NCI-H146 (cell line): ENCODE results near the gene UBE2QL1.

ENCODE experiments used
- DNase-seq: peaks from one replicate; lab custom pipeline; 2025; lab: John Stamatoyannopoulos, UW

Gene UBE2QL1

GRCh38 chr5:6455571-6456200, 7.0 kb downstream of the UBE2QL1 start:
- DNase-seq: no peak

GRCh38 chr5:6456766-6457370, 8.2 kb downstream of the UBE2QL1 start:
- no peak for DNase-seq

- no peak for DNase-seq
These were observed 8.9 kb downstream of the UBE2QL1 start for GRCh38 chr5:6457592-6457991.

- no peak for DNase-seq
These were observed 10.2 kb downstream of the UBE2QL1 start for GRCh38 chr5:6458833-6459232.

- no peak for DNase-seq
These were observed 11.2 kb downstream of the UBE2QL1 start for GRCh38 chr5:6459896-6460295.

- DNase-seq: no peak
These were observed 12.3 kb downstream of the UBE2QL1 start for GRCh38 chr5:6461006-6461405.

GRCh38 chr5:6461793-6462650, 13.4 kb downstream of the UBE2QL1 start:
- no peak for DNase-seq

GRCh38 chr5:6462671-6463070, 14.0 kb downstream of the UBE2QL1 start:
- DNase-seq: no peak

GRCh38 chr5:6464441-6464840, 15.8 kb downstream of the UBE2QL1 start:
- DNase-seq: no peak

GRCh38 chr5:6465831-6466790, 17.5 kb downstream of the UBE2QL1 start:
- no peak for DNase-seq

GRCh38 chr5:6466975-6467567, 18.4 kb downstream of the UBE2QL1 start:
- DNase-seq: no peak

- DNase-seq: no peak
These were observed 18.9 kb downstream of the UBE2QL1 start for GRCh38 chr5:6467591-6467990.

- DNase-seq: no peak
These were observed 19.4 kb downstream of the UBE2QL1 start for GRCh38 chr5:6468104-6468503.

- DNase-seq: no peak
These were observed 20.2 kb downstream of the UBE2QL1 start for GRCh38 chr5:6468870-6469269.

GRCh38 chr5:6469836-6470235, 21.2 kb downstream of the UBE2QL1 start:
- DNase-seq: no peak

- DNase-seq: no peak
These were observed 22.0 kb downstream of the UBE2QL1 start for GRCh38 chr5:6470672-6471071.

- DNase-seq: no peak
These were observed 22.6 kb downstream of the UBE2QL1 start for GRCh38 chr5:6471252-6471651.

- DNase-seq: no peak
These were observed 24.1 kb downstream of the UBE2QL1 start for GRCh38 chr5:6472792-6473191.

GRCh38 chr5:6473284-6473683, 24.6 kb downstream of the UBE2QL1 start:
- DNase-seq: no peak

GRCh38 chr5:6475626-6476312, 27.1 kb downstream of the UBE2QL1 start:
- DNase-seq: peak; percentile 57

GRCh38 chr5:6476313-6476661, 27.6 kb downstream of the UBE2QL1 start:
- DNase-seq: no peak
